Mesothelial cell of epicardium (in vitro differentiated cells): ENCODE results near the gene GRID1. TPM values are rescaled to one million over a fixed set of nuclear protein-coding genes. Genes with fewer than 3 reads are reported as not detected.

Experiments
- DNase-seq, 2 experiments: peaks; one replicate each; pipeline ENCODE4 v3.0.0; 2021; ENCODE audit warnings: low spot score in 2 of 2; ENCODE audit not compliant: unreplicated experiment in 2 of 2
- H3K27ac Mint-ChIP-seq: 2 replicates; pipeline ENCODE4 v1.8.0; 2021; ENCODE audit warnings: mixed read lengths
- H3K27me3 Mint-ChIP-seq: 2 replicates; pipeline ENCODE4 v1.8.0; 2021; ENCODE audit warnings: low read depth, mixed read lengths
- H3K36me3 Mint-ChIP-seq: 2 replicates; pipeline ENCODE4 v1.8.0; 2021; ENCODE audit warnings: mixed read lengths
- H3K4me1 Mint-ChIP-seq: 2 replicates; pipeline ENCODE4 v1.8.0; 2021; ENCODE audit warnings: mixed read lengths
- H3K4me3 Mint-ChIP-seq: 2 replicates; pipeline ENCODE4 v1.8.0; 2021; ENCODE audit warnings: mild to moderate bottlenecking, moderate library complexity, mixed read lengths
- H3K9me3 Mint-ChIP-seq: 2 replicates; pipeline ENCODE4 v1.8.0; 2021; ENCODE audit warnings: mixed read lengths
- CTCF ChIP-seq: fragments of 200-600 bp; sonication (generic); IDR thresholded peaks from one replicate; pipeline ENCODE4 v1.5.0; 2021; ENCODE audit warnings: antibody characterized with exemption; ENCODE audit not compliant: unreplicated experiment
- total RNA-seq: library from RNA; stranded (reverse); gene quantifications from 3 replicates; pipeline ENCODE4 v1.2.1, GENCODE V29; 2021

The GRID1 gene
- total RNA-seq, 1 donor from 2014 or later, result 0.22 TPM

DNA sequence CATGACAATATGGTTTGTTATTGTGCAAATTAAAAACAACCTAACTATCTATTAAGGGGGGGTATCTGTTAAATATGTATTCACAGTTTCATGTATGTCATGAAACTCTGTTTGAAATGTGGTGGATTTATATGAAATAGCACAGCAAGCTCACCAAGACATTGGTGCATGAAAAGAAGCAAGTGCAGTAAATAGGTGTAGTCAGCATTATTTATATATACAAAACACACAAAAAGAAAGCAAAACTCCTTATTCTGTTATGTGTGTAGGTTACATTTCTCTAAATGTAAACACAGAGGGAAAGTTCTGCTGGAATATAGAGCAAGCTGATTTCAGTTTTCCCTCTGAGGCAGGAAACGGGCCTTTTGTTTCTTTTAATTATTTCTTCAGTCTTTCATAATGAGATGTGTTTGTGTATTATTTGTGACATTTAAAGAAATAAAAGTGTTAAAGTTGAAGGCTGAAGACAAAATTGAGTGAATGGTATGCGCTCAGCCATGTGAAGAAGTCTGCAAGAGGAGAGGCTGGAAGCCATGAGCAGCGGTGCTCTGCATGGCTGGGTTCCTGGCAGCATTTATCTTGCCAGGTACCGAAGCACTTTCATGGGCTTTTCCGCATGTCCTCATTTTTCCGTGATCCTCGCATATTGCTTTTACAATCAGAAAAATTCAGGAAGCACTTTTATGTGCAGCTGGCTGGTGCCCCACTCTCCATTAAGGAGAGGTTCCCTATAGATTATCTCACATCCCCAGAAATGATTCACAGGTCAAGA, 38.5 kb downstream of the GRID1 start:
- H3K27me3 Mint-ChIP-seq, result peaks cover 53% of the 10 kb centered on the region
- H3K9me3 Mint-ChIP-seq, result no peaks in the 10 kb centered on the region
- no peak overlapping the region for H3K27ac Mint-ChIP-seq
- no peak overlapping the region for H3K4me3 Mint-ChIP-seq
- H3K36me3 Mint-ChIP-seq, result no peaks in the 10 kb centered on the region
- H3K4me1 Mint-ChIP-seq, result no peaks in the 10 kb centered on the region
- no peak for DNase-seq
- TF ChIP-seq CTCF, result no peak

DNA sequence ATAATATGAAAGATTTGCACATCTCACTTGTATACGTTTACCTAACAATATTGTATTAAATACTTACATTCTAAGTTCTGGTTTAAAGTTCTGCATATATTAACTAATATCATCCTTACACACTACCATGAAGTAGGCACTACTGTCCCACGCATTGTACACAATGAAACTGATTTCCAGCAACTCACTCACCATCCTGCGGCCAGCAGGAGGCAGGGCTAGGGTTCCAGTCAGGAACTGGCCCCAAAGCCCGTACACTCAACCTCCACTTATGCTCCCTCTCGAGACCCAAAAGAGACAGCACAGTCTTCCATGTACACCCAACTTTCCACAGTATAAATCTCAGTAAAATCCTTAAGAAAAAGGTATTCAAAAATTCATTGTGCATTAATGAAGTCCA, 41.4 kb downstream of the GRID1 start:
- Mint-ChIP-seq H3K36me3 (no peaks in the 10 kb centered on the region), H3K27me3 (peaks cover 57% of the 10 kb centered on the region), H3K4me3 (no peak overlapping the region), H3K27ac (no peak overlapping the region), H3K4me1 (no peaks in the 10 kb centered on the region), H3K9me3 (no peaks in the 10 kb centered on the region)
- no peak for DNase-seq
- TF ChIP-seq CTCF, result no peak

DNA sequence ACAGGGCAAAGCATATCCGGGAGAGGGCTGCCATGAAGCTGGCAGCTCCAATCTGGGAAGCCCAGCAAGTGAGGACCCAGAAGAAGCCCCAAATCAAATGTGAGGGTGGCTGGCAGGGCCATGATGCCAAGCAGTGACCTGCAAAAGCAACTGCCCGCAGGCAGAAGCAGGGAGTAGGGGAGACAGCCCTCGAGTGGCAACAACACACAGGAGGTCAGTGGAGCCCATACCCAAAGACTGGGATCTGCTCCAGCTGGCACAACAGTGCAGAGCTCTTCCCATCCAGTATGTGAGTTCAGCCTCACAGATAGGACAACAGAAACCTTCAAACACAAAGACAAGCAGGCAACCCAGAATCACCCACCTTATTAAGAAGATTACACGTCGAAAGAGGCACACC, 45.0 kb downstream of the GRID1 start:
- H3K4me3 Mint-ChIP-seq, result no peak overlapping the region
- H3K9me3 Mint-ChIP-seq, result no peaks in the 10 kb centered on the region
- no peaks in the 10 kb centered on the region for H3K36me3 Mint-ChIP-seq
- no peak for TF ChIP-seq CTCF
- no peak for DNase-seq
- H3K27ac Mint-ChIP-seq, result no peak overlapping the region
- H3K27me3 Mint-ChIP-seq, result peaks cover 55% of the 10 kb centered on the region
- no peaks in the 10 kb centered on the region for H3K4me1 Mint-ChIP-seq

GRCh38 chr10:86319676-86320075, 46.9 kb downstream of the GRID1 start:
- H3K36me3 Mint-ChIP-seq, result no peaks in the 10 kb centered on the region
- DNase-seq, result no peak
- no peaks in the 10 kb centered on the region for H3K4me1 Mint-ChIP-seq
- no peaks in the 10 kb centered on the region for H3K9me3 Mint-ChIP-seq
- peaks cover 51% of the 10 kb centered on the region for H3K27me3 Mint-ChIP-seq
- no peak overlapping the region for H3K27ac Mint-ChIP-seq
- no peak for TF ChIP-seq CTCF
- H3K4me3 Mint-ChIP-seq, result no peak overlapping the region

- Mint-ChIP-seq H3K36me3 (no peaks in the 10 kb centered on the region), H3K9me3 (no peaks in the 10 kb centered on the region), H3K4me1 (no peaks in the 10 kb centered on the region), H3K4me3 (no peak overlapping the region), H3K27me3 (peaks cover 47% of the 10 kb centered on the region), H3K27ac (no peak overlapping the region)
- TF ChIP-seq CTCF, result no peak
- no peak for DNase-seq
Observed at GRCh38 chr10:86317949-86318725, 48.5 kb downstream of the GRID1 start.
